Hematopoietic multipotent progenitor cell (in vitro differentiated cells): ENCODE measurements around the gene UQCRQ. TPM values are rescaled to one million over a fixed set of nuclear protein-coding genes. Genes with fewer than 3 reads are reported as not detected.
A peak's percentile ranks its signal among the peaks of the same experiment; 100 is the strongest.

Experiments used
- DNase-seq, 3 donors: peaks; one replicate each; pipeline ENCODE4 v3.0.0-alpha.2; 2011 to 2015; ENCODE audit warnings: low read depth in 2 of 3, low spot score in 2 of 3
- total RNA-seq: library from RNA; depleted of rRNA; stranded (reverse); fragments of >200 nt; gene quantifications from one replicate; pipeline ENCODE4 v1.2.3, GENCODE V29; 2012

Gene UQCRQ
- total RNA-seq, result 81.6 TPM

- DNase-seq, result peak; percentile 83 to 100 (median 99)
Measured at GRCh38 chr5:132866342-132867045, at the start of gene UQCRQ, which contains the start of gene GDF9. Gene UQCRQ (plus strand): TSS chr5:132866642. CDS start chr5:132866882, 240 bp downstream. Gene GDF9 (minus strand): TSS chr5:132866469. CDS start chr5:132864533, 1,936 bp downstream.

DNA sequence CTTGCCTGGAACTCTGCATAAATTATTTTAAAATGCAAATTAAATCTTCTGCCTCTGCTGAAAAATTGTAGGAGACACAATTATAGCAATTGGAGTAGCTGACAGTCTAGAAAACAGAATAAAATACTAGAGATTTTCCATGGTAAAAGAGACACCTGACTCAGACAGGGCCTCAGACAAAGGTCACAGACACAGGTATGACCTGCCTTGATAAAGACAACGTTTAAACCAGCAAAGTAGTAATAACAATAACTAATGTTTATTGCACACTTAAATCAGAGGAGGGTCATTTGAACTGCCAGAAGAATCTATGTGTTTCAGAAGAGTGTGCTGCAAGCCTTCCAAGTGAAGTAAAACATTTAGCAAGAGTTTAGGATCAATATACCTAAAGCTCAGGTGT is 49.4 kb upstream of the UQCRQ start:
- DNase-seq, result no peak

GRCh38 chr5:132819468-132819867 is 47.0 kb upstream of the UQCRQ start:
- no peak for DNase-seq

DNA sequence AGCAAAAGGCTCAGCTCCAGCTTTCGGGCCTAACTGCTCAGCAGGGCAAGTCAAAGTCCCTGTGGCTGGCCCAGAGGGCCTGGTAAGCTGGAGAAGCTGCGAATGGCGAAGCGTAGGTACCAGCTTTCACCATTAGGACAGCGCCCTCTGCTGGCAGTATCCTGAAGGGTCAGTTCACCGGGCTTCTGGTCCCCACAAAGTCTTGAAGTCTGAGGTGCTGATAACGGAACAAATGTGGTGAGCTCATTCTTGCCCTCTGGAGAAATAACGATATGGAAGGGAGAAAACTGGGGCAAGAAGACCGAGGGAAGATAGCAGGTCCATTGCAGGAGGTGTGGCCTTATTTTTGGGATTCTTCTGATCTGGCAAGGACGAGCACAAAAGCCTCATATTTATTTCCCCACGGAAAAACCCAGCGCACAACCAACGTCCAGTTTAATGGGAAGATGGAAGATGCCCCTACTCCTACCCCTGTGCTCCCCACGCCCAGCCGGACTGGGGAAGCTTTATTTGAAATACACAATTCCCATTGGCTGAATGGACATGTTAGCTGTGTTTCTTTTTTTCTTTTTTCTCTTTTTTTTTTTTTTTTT is 46.2 kb upstream of the UQCRQ start:
- peak; percentile 79 to 95 (median 88) for DNase-seq

- no peak for DNase-seq
Measured at GRCh38 chr5:132821350-132821749, 45.1 kb upstream of the UQCRQ start.

GRCh38 chr5:132821791-132822190 is 44.7 kb upstream of the UQCRQ start:
- DNase-seq, result no peak

GRCh38 chr5:132822650-132823480 is 43.6 kb upstream of the UQCRQ start:
- peak in 1 of 3 donors; percentile 37 for DNase-seq

DNA sequence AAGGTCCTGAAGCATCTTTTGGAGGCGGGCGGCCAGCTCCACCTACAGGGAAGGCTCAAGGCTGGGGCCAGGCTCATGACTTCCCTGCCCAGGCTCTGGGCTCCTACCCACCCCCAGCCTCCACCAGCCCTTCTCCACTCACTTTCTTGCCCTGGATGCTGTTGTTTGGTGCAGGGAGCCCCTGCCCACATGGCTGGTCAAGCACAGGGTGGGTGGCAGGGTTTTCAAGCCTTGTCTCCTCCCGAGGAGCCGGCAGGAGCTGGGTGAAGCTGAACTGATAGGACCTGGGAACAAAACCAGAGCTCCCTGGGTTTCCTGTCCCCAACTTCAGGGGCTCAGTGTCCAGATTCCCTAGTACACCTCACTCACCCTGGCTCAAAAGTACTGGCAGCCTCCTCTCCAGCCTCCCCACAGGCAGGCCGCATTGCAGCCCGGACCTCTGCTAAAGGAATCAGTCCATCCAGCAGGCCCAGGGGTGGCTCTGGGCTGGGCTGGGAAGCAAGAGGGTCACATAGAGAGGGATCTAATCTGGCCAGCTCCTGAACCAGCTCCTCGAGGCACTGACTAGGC is 42.9 kb upstream of the UQCRQ start:
- no peak for DNase-seq

DNA sequence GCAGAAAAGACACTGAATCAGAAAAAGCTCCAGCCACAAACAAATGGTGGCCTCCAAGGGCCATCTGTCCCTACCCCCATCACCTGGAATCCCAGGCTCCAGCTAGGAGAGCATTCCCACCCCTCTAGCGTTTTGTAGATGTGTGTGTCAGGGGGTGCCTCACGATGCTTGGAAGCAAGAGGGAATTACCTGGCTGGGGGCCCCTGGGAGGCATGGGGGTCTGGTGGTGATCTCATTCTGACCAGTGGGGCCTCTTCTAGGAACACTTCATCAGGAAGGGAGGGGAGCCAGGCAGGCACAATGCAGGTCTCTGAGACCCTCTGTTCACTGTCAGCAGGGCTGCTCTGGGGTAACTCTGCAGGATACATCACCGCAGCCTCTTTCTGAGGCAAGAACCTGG is 42.0 kb upstream of the UQCRQ start:
- no peak for DNase-seq

- DNase-seq, result no peak
Measured at GRCh38 chr5:132825033-132825833, 41.2 kb upstream of the UQCRQ start.

DNA sequence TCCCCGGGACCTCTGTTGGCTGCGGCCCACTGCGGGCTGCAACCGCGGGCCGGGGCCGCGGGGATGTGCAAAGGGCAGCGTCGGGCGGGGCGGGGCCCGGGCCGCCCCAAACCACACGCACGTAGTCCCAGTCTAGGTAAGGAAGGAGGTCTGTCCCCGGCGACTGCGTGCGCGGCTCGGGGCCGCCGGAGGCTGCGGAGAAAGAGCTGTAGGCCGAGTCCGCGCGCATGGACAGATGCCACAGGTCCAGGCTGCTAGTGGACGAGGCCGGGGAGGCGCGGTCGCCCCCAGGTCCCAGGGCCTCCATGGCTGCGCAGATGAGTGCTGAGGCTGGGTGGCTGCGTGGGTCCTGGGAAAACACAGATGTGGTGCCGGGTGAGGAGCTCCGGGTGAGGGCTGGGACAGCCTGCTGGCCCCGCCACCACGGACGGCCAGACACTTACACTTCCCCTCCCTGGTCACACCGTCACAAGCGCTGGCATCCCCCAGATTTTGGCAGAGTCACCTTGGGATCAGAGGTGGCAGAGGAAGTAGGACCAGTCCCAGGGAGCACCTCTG is 40.5 kb upstream of the UQCRQ start:
- DNase-seq, result no peak

DNA sequence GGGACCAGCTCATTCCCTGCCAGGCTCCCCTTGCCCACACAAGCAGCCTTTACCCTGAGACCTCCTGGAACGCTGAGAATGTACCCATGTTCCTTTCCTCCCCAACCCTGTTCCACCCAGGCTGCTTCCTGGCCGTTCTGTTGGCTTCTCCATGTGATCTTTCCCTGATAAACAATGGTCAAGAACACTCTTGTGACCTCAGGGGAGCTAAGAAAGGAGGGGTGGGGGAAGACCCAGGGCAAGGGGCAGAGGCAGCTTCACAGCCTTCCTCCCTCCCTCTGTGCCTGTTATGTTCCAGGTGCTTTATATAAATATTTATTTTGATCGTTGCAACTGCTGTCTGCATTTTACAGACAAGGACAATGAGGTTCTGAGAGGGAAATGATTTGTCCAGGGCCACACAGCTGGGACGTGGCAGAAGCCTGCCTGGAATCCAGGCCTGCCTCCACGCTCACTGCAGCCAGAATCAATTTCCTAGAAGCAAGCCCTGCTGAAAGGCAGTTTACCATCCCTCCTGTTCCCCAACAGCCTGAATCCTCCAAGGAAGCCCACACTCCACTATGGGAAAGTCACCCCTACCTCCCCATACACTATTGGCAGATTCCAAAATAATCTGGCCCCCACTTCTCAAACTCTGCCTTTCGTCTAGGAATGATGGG is 39.9 kb upstream of the UQCRQ start:
- DNase-seq, result no peak

DNA sequence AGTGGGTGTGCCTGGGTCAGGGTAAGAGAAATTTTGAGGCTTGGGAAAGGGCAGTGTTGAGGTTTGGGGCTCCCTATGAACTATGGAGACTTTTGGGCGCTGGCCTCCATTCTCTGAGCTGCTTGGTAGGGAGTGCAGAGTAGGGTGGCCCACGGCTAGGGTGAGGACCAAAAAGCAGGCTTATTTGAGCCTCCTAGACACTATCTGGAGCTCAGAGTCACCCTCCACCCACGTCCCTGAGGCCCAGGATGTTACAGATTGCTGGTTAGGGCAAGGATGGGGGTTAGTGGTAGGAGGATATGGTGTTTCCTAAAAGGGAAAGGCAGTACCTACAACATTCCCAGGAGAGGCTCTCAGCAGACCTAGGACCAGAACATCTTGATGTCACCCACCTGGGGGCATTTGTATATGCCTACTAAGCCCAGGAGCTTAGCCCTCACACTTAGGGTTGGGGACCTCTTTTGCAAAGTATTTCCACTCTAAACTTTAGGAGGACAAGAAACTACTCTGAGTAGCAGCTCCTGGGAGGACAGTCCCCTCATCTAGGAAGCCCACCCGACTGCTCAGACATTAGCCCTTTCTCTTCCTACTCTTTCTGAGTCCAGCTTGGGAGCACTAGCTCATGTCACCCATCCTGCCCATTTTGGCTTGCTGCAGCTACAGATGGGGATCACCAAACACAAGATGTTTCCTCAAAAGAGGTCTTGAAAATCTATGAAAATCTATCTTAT is 38.3 kb upstream of the UQCRQ start:
- DNase-seq, result no peak

DNA sequence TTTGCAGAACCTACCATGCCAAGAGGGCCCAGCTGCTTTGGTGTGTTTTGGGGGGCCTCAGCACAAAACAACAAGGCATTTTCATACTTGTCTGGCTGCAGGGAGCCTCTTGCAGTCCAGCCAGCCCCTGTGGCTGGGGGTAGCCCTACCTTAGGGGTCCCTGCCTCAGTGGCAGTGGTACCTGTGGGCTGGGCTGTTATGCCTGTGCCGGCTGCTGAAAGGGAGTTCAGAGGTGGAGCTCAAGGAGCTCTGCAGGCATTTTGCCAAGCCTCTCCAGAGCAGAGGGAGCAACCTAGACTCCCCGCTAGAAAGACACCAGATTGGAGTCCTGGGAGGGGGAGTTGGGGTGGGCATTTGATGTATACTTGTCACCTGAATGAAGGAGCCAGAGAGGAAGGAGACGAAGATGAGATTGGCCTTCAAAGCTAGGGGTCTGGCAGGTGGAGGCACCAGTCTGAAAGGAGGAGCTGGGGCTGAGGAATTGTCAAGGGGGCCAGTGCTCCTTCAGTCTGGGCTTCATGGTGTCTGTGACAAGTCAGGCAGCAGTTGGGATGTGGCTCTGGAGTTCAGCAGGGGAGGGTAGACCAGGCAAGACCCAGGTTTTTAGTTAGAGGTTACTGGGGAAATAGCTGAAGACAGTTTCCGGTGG is 37.5 kb upstream of the UQCRQ start:
- no peak for DNase-seq

DNA sequence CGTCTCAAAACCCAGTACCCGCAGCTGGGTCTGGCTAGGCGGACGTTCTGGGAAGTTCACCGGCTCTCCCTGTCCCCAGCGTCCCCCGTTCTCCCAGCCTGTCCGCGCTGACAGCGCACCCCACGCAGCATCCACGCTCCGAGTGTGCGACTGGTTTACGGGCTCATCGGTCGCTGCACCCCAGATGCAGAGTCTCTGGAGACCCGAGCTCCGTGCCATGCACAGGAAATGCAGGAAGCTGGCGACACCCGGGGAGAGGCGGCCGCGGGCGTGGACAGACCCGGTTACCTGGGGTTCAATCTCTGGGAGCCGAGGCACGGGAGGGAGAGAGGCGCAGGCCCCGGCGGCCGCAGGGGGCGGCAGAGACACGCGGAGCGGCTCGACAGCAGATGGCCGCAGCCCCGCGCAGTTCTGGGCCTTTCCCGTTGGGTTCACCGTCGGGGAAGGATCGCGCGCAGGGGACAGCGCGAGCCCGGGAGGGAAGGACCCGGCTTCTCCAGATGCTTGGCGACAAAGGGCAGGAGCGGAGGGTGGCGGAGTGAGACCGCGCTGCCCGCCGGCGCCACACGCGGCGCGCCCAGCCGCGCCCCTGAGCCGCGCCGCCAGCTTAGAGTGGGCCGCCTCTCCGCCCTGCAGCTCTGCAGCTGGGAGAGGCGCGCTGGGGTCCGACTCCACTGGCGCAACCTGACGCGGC is 36.6 kb upstream of the UQCRQ start:
- peak; percentile 50 to 71 (median 70) for DNase-seq

- no peak for DNase-seq
Measured at GRCh38 chr5:132830436-132831094, 35.9 kb upstream of the UQCRQ start, which contains the start of gene SHROOM1. Gene SHROOM1 (minus strand): TSS chr5:132830647. CDS start chr5:132826140, 4,507 bp downstream.
